ENCODE data around the gene GNG8. TPM values are rescaled to one million over a fixed set of nuclear protein-coding genes. Genes with fewer than 3 reads are reported as not detected.

The GNG8 gene
- polyA plus RNA-seq, 1 of the 3 experiments (the other 2 are of a cell fraction) = not detected

DNA sequence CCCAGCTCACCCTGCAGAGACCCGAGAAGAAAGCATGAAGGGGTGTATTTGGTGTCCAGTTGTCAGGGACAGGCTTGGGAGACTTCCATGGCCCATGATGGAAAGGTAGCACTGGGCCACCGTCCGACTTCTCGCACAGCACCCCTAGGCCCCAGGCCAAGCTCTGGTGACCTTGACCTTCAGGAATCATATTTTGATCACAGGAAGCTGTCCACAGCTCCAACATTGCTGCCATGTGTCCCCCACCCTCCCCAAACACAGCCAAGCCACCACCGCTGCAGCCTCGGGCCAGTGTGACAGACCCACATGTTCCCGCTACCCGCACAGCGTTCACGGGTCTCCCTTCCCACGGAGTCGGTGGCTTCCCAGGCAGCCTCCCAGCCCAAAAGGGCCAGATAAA is 10.3 kb downstream of the GNG8 start:
- Histone ChIP-seq H3K27me3 (ENCODE audit: insufficient read depth) (no peaks in the 10 kb centered on the region), H3K4me3 (ENCODE audit: low read depth in 2 of 2, low read length in 1 of 2) (no peak overlapping the region), H2AFZ (ENCODE audit: low read depth) (peak overlapping the region; percentile 61; the same call in 1 of the 2 replicates), H3K27ac (ENCODE audit: low read depth in 2 of 2, low read length in 1 of 2) (peak overlapping the region; percentile 75 to 97), H3K4me1 (ENCODE audit: control insufficient read depth in 1 of 2, insufficient read depth in 2 of 2, low read depth in 1 of 2, low read length in 1 of 2) (peaks cover 19 to 72% of the 10 kb centered on the region in 2 experiments; a peak in 3 of 4 replicates), H3K4me2 (peak overlapping the region; percentile 56; the same call in 1 of the 2 replicates), H3F3A (replicated peaks; ENCODE audit: insufficient read depth) (peaks cover 14% of the 10 kb centered on the region), H3K9me2 (no peaks in the 10 kb centered on the region), H3K9ac (no peak overlapping the region), H4K20me1 (ENCODE audit: insufficient read depth) (no peaks in the 10 kb centered on the region), H3K79me2 (ENCODE audit: insufficient read depth) (no peaks in the 10 kb centered on the region), H3K36me3 (replicated peaks in 1 of 2; ENCODE audit: control insufficient read depth in 1 of 2, insufficient read depth in 2 of 2, low read length in 1 of 2) (no peaks in the 10 kb centered on the region), H3K9me3 (no peaks in the 10 kb centered on the region)
- TF ChIP-seq YY1 (IDR thresholded peaks at IDR 0.05; ENCODE audit: low read depth) = no peak
- CTCF ChIA-PET = interaction anchor here (1.4 to 6.2 kb wide), 2 partner anchors 11 to 37 kb away, joined by 3 to 52 read pairs; partner anchors contain the start of gene DACT3
- WGBS (ENCODE audit: low lambda C conversion rate) = 94% methylated on average over 6 of the region's 12 CpGs
- no peak for DNase-seq
- POLR2A ChIA-PET = interaction anchor here (1.2 kb wide), 1 partner anchor 36 kb away, joined by 4 read pairs; the partner anchor contains the start of gene DACT3

DNA sequence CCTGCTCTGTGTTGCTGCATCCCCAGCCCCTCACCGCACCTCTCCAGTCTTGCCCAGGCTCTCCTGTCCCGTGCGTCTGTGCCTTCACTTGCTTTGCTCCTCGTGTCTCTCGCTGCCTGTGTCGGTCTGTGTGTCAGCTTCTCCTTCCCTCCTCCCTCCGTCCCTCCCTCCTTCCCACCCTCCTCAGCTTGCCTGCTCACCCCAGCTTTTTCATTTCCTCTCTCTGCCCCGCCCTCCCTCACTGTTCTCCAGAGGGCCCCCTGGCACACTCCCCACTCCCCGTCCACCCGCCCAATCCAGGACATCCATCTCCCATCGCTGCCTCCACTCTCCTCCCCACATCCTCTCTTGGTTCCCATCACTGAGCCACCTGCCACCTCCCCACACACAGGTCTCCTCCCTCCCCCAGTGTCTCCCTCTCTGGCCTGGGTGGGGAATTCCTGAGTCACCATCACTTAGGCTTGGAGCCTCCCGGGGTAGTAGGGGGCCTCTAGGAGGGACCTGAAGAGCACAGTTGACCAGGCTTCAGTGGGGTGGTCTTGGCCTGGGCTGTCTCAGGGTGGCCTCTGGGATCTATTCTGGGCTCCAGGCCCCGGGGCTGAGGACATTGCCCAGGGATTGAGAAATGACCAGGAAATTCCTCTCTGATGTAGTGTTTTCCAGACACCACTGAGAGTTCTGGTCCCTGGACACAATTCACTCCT is 10.9 kb downstream of the GNG8 start, which contains the start of gene PTGIR:
TSS of gene PTGIR (minus strand) at position 132 of the 704 bp plus-strand sequence. CDS start 864 bp downstream, outside the sequence.
- TF ChIP-seq MXI1 (IDR thresholded peaks at IDR 0.05; ENCODE audit: low read depth, low read length) (0 out of 2 replicates have a peak, but pooled peaks have one; percentile 13), TCF12 (IDR thresholded peaks at IDR 0.05) (peak; percentile 46), GATA2 (CRISPR knock-in tag; IDR thresholded peaks at IDR 0.05) (no peak)
- TF ChIP-seq, protein P1, sequence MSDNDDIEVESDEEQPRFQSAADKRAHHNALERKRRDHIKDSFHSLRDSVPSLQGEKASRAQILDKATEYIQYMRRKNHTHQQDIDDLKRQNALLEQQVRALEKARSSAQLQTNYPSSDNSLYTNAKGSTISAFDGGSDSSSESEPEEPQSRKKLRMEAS (IDR thresholded peaks at IDR 0.05; ENCODE audit: low read depth) = peak; percentile 70; the same call in 1 of the 2 replicates
- TF ChIP-seq, protein P2, sequence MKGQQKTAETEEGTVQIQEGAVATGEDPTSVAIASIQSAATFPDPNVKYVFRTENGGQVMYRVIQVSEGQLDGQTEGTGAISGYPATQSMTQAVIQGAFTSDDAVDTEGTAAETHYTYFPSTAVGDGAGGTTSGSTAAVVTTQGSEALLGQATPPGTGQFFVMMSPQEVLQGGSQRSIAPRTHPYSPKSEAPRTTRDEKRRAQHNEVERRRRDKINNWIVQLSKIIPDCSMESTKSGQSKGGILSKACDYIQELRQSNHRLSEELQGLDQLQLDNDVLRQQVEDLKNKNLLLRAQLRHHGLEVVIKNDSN (IDR thresholded peaks at IDR 0.05; ENCODE audit: borderline replicate concordance, low read depth) = no peak
- H3K9ac ChIP-seq = no peak within 1 kb of the TSS
- H3K27me3 ChIP-seq (ENCODE audit: insufficient read depth) = no peaks in the 10 kb centered on the region
- peak within 1 kb of the TSS; percentile 56 for H3K4me2 ChIP-seq
- peaks cover 16 to 71% of the 10 kb centered on the region in 2 experiments for H3K4me1 ChIP-seq (ENCODE audit: control insufficient read depth in 1 of 2, insufficient read depth in 2 of 2, low read depth in 1 of 2, low read length in 1 of 2)
- H3K36me3 ChIP-seq (replicated peaks in 1 of 2; ENCODE audit: control insufficient read depth in 1 of 2, insufficient read depth in 2 of 2, low read length in 1 of 2) = no peaks in the 10 kb centered on the region
- no peaks in the 10 kb centered on the region for H3K79me2 ChIP-seq (ENCODE audit: insufficient read depth)
- no peaks in the 10 kb centered on the region for H3K9me2 ChIP-seq
- no peaks in the 10 kb centered on the region for H3K9me3 ChIP-seq
- peak within 1 kb of the TSS; percentile 75 to 97 for H3K27ac ChIP-seq (ENCODE audit: low read depth in 2 of 2, low read length in 1 of 2)
- H3K4me3 ChIP-seq (ENCODE audit: low read depth in 2 of 2, low read length in 1 of 2) = peak within 1 kb of the TSS in 1 of 2 experiments; percentile 52; a peak in 1 of 4 replicates
- CTCF ChIA-PET = interaction anchor here (6.2 kb wide), 1 partner anchor 37 kb away, joined by 52 read pairs; the partner anchor contains the start of gene DACT3
- no peaks in the 10 kb centered on the region for H4K20me1 ChIP-seq (ENCODE audit: insufficient read depth)
- peaks cover 14% of the 10 kb centered on the region for H3F3A ChIP-seq (replicated peaks; ENCODE audit: insufficient read depth)
- peak; percentile 43 for DNase-seq
- H2AFZ ChIP-seq (ENCODE audit: low read depth) = peak within 1 kb of the TSS; percentile 61; the same call in 1 of the 2 replicates
- POLR2A ChIA-PET = interaction anchor here (0.5 to 0.6 kb wide), 2 partner anchors 8 to 95 kb away, joined by 3 read pairs; no protein-coding TSS in a partner anchor
- 47% methylated on average over 13 of the region's 13 CpGs for WGBS (ENCODE audit: low lambda C conversion rate)

DNA sequence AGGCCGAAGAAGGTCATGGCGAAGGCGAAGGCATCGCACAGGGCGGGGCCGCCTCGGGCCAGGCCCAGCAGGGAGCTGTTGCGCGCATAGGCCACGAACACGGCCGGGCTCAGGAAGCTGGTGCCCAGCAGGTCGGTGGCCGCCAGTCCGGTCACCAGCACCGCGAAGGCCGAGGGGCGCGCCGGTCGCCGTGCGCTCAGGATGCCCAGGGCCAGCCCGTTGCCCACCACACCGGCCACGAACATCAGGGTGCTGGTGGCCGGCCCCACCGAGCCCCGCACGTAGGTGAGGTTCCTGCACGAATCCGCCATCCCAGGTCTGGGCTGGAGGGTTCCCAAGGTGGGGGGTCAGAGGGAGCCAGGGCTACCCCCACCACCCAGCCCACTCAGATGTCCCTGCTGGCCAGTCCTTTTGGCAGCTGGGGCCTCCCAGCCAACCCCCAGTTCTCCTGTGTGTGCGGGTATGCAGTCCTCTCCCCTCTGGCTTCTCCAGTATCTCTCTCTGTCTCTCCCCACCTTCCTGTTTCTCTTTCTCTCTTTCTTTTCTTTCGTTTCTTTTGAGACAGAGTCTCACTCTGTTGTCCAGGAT is 12.0 kb downstream of the GNG8 start:
- Histone ChIP-seq H3K9me3 (no peaks in the 10 kb centered on the region), H3F3A (replicated peaks; ENCODE audit: insufficient read depth) (peaks cover 14% of the 10 kb centered on the region), H3K9ac (no peak overlapping the region), H3K27ac (ENCODE audit: low read depth in 2 of 2, low read length in 1 of 2) (peak overlapping the region in 1 of 2 experiments; percentile 97; a peak in 2 of 4 replicates), H3K4me2 (peak overlapping the region; percentile 56), H3K4me3 (ENCODE audit: low read depth in 2 of 2, low read length in 1 of 2) (peak overlapping the region in 1 of 2 experiments; percentile 52; a peak in 1 of 4 replicates), H3K9me2 (no peaks in the 10 kb centered on the region), H3K36me3 (replicated peaks in 1 of 2; ENCODE audit: control insufficient read depth in 1 of 2, insufficient read depth in 2 of 2, low read length in 1 of 2) (no peaks in the 10 kb centered on the region), H3K79me2 (ENCODE audit: insufficient read depth) (no peaks in the 10 kb centered on the region), H3K4me1 (ENCODE audit: control insufficient read depth in 1 of 2, insufficient read depth in 2 of 2, low read depth in 1 of 2, low read length in 1 of 2) (peaks cover 16 to 70% of the 10 kb centered on the region in 2 experiments), H2AFZ (ENCODE audit: low read depth) (no peak overlapping the region), H3K27me3 (ENCODE audit: insufficient read depth) (no peaks in the 10 kb centered on the region), H4K20me1 (ENCODE audit: insufficient read depth) (no peaks in the 10 kb centered on the region)
- WGBS (ENCODE audit: low lambda C conversion rate) = 95% methylated on average over 9 of the region's 35 CpGs
- ChIA-PET CTCF (interaction anchor here (0.9 to 6.2 kb wide), 2 partner anchors 39 to 82 kb away, joined by 3 to 52 read pairs; partner anchors contain the start of gene DACT3), POLR2A (no interaction called here)
- no peak for DNase-seq
- TF ChIP-seq RXRA (IDR thresholded peaks at IDR 0.05; ENCODE audit: borderline replicate concordance, low read depth) (no peak), TCF12 (IDR thresholded peaks at IDR 0.05) (no peak), RFX5 (IDR thresholded peaks at IDR 0.05; ENCODE audit: low read length) (no peak), YY1 (IDR thresholded peaks at IDR 0.05; ENCODE audit: low read depth) (no peak), MEF2A (IDR thresholded peaks at IDR 0.05; ENCODE audit: borderline replicate concordance, low read depth) (no peak), SIN3A (IDR thresholded peaks at IDR 0.05; ENCODE audit: borderline replicate concordance, low read depth, low read length) (no peak), ELF1 (IDR thresholded peaks at IDR 0.05) (no peak), RAD21 (IDR thresholded peaks at IDR 0.05; ENCODE audit: low read length) (no peak)
- TF ChIP-seq, protein P3, sequence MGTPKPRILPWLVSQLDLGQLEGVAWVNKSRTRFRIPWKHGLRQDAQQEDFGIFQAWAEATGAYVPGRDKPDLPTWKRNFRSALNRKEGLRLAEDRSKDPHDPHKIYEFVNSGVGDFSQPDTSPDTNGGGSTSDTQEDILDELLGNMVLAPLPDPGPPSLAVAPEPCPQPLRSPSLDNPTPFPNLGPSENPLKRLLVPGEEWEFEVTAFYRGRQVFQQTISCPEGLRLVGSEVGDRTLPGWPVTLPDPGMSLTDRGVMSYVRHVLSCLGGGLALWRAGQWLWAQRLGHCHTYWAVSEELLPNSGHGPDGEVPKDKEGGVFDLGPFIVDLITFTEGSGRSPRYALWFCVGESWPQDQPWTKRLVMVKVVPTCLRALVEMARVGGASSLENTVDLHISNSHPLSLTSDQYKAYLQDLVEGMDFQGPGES (IDR thresholded peaks at IDR 0.05; ENCODE audit: low read depth, low read length) = no peak
- TF ChIP-seq, protein P4, sequence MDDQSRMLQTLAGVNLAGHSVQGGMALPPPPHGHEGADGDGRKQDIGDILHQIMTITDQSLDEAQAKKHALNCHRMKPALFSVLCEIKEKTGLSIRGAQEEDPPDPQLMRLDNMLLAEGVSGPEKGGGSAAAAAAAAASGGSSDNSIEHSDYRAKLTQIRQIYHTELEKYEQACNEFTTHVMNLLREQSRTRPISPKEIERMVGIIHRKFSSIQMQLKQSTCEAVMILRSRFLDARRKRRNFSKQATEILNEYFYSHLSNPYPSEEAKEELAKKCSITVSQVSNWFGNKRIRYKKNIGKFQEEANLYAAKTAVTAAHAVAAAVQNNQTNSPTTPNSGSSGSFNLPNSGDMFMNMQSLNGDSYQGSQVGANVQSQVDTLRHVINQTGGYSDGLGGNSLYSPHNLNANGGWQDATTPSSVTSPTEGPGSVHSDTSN (IDR thresholded peaks at IDR 0.05) = no peak
- TF ChIP-seq, protein P1 (IDR thresholded peaks at IDR 0.05; ENCODE audit: low read depth) = no peak
